Subcutaneous abdominal adipose tissue (tissue), 5 donors: Measurements from ENCODE around the gene RNF39.

Experiments used
- H3K27ac ChIP-seq: one replicate; pipeline ENCODE4 v1.7.0; 2013; ENCODE audit warnings: low read depth, mild to moderate bottlenecking, inconsistent platforms, low read length, moderate library complexity
- H3K27me3 ChIP-seq, 5 donors: one replicate each; pipeline ENCODE4 v1.7.0; 2013; ENCODE audit warnings: low read length in 5 of 5, inconsistent platforms in 1 of 5; ENCODE audit not compliant: control insufficient read depth in 5 of 5, insufficient read depth in 4 of 5
- H3K36me3 ChIP-seq, 5 donors: one replicate each; pipeline ENCODE4 v1.7.0; 2013; ENCODE audit warnings: low read length in 5 of 5; ENCODE audit not compliant: control insufficient read depth in 5 of 5, insufficient read depth in 5 of 5
- H3K4me1 ChIP-seq, 5 donors: one replicate each; pipeline ENCODE4 v1.7.0; 2013; ENCODE audit warnings: low read length in 5 of 5, mild to moderate bottlenecking in 3 of 5, moderate library complexity in 1 of 5; ENCODE audit not compliant: control insufficient read depth in 5 of 5, insufficient read depth in 5 of 5
- H3K4me3 ChIP-seq, 5 donors: one replicate each; pipeline ENCODE4 v1.7.0; 2013; ENCODE audit warnings: low read length in 5 of 5, low read depth in 1 of 5
- H3K9ac ChIP-seq, 5 donors: one replicate each; pipeline ENCODE4 v1.7.0; 2013; ENCODE audit warnings: low read length in 5 of 5, mild to moderate bottlenecking in 4 of 5, moderate library complexity in 3 of 5
- H3K9me3 ChIP-seq, 5 donors: one replicate each; pipeline ENCODE4 v1.7.0; 2013; ENCODE audit warnings: low read length in 5 of 5; ENCODE audit not compliant: control insufficient read depth in 5 of 5
- donor health status: healthy.
- donor health status: healthy.
- donor health status: healthy.
- donor health status: healthy.
- donor health status: healthy.

The RNF39 gene

DNA sequence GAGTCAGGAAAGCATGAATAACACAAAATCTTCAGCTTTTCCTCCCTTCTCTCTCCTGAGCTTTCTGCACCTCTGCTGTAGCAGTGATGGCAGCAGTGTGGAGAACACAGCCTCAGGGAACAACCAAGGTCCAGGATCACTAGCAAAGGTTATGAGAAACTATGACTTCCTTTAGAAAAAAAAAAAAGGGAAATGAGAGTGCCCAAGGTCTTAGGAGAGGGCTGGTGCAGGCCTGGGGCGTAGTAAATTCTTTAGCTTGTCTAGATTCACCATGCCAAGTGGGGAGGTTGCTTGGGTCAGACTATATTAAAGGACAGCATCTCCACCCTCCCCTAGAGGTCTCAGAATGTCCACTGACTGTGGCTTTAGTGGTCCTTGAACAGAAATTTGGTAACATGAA, 54.9 kb downstream of the RNF39 start:
- H3K9ac ChIP-seq: no peak overlapping the region

More for the DNA sequence above, 54.9 kb downstream of the RNF39 start:
- H3K4me3 ChIP-seq: no peak overlapping the region
- H3K4me1 ChIP-seq: no peaks in the 10 kb centered on the region
- no peaks in the 10 kb centered on the region for H3K9me3 ChIP-seq
- peaks cover 0 to 18% (median 7%) of the 10 kb centered on the region in 5 donors for H3K36me3 ChIP-seq
- no peak overlapping the region for H3K27ac ChIP-seq
- H3K27me3 ChIP-seq: no peaks in the 10 kb centered on the region
